ENCODE measurements around the gene BPI.

BPI gene

GRCh38 chr20:38260378-38261053 lies 43.4 kb upstream of the BPI start, which contains the start of gene KIAA1755:
KIAA1755 (minus strand) TSS chr20:38260735; CDS start chr20:38260500, 235 bp downstream.
- Histone ChIP-seq H3K9me3 (ENCODE audit: low read length) (no peaks in the 10 kb centered on the region), H3K4me3 (ENCODE audit: low read depth, low read length, poor library complexity, severe bottlenecking) (no peak within 1 kb of the TSS), H3K9me2 (ENCODE audit: low read depth, low read length) (no peaks in the 10 kb centered on the region), H4K20me1 (ENCODE audit: insufficient read depth, low read length) (no peaks in the 10 kb centered on the region), H3K4me2 (ENCODE audit: low read length) (no peak within 1 kb of the TSS), H3K27ac (ENCODE audit: low read depth, low read length, poor library complexity, severe bottlenecking) (no peak within 1 kb of the TSS), H2AFZ (ENCODE audit: low read length) (no peak within 1 kb of the TSS), H3F3A (ENCODE audit: insufficient read depth, low read length) (no peaks in the 10 kb centered on the region), H3K4me1 (ENCODE audit: insufficient read depth, low read length, severe bottlenecking) (no peaks in the 10 kb centered on the region), H3K27me3 (ENCODE audit: insufficient read depth, low read length) (0 out of 2 replicates have a peak, but pooled peaks cover 4% of the 10 kb centered on the region), H3K9ac (ENCODE audit: low read length) (no peak within 1 kb of the TSS), H3K79me2 (ENCODE audit: insufficient read depth, low read length) (no peaks in the 10 kb centered on the region), H3K36me3 (ENCODE audit: insufficient read depth, low read length) (no peaks in the 10 kb centered on the region)
- TF ChIP-seq CTCF (IDR thresholded peaks at IDR 0.05; ENCODE audit: low read length) (no peak), EZH2 (IDR thresholded peaks at IDR 0.05; ENCODE audit: borderline replicate concordance, low read length) (no peak)

GRCh38 chr20:38261054-38261390 lies 42.9 kb upstream of the BPI start:
- H3K4me3 ChIP-seq (ENCODE audit: low read depth, low read length, poor library complexity, severe bottlenecking): no peak overlapping the region
- H4K20me1 ChIP-seq (ENCODE audit: insufficient read depth, low read length): no peaks in the 10 kb centered on the region
- no peaks in the 10 kb centered on the region for H3K79me2 ChIP-seq (ENCODE audit: insufficient read depth, low read length)
- no peaks in the 10 kb centered on the region for H3K9me3 ChIP-seq (ENCODE audit: low read length)
- no peaks in the 10 kb centered on the region for H3K36me3 ChIP-seq (ENCODE audit: insufficient read depth, low read length)
- 0 out of 2 replicates have a peak, but pooled peaks cover 4% of the 10 kb centered on the region for H3K27me3 ChIP-seq (ENCODE audit: insufficient read depth, low read length)
- H3K27ac ChIP-seq (ENCODE audit: low read depth, low read length, poor library complexity, severe bottlenecking): no peak overlapping the region
- no peaks in the 10 kb centered on the region for H3K4me1 ChIP-seq (ENCODE audit: insufficient read depth, low read length, severe bottlenecking)
- no peak overlapping the region for H3K4me2 ChIP-seq (ENCODE audit: low read length)
- TF ChIP-seq EZH2 (IDR thresholded peaks at IDR 0.05; ENCODE audit: borderline replicate concordance, low read length) (no peak), CTCF (IDR thresholded peaks at IDR 0.05; ENCODE audit: low read length) (no peak)
- H3K9ac ChIP-seq (ENCODE audit: low read length): no peak overlapping the region
- H3K9me2 ChIP-seq (ENCODE audit: low read depth, low read length): no peaks in the 10 kb centered on the region
- no peak overlapping the region for H2AFZ ChIP-seq (ENCODE audit: low read length)
- no peaks in the 10 kb centered on the region for H3F3A ChIP-seq (ENCODE audit: insufficient read depth, low read length)

- no peak overlapping the region for H2AFZ ChIP-seq (ENCODE audit: low read length)
- H3K9me3 ChIP-seq (ENCODE audit: low read length): no peaks in the 10 kb centered on the region
- no peaks in the 10 kb centered on the region for H3K79me2 ChIP-seq (ENCODE audit: insufficient read depth, low read length)
- H3K4me1 ChIP-seq (ENCODE audit: insufficient read depth, low read length, severe bottlenecking): no peaks in the 10 kb centered on the region
- TF ChIP-seq EZH2 (IDR thresholded peaks at IDR 0.05; ENCODE audit: borderline replicate concordance, low read length) (no peak), CTCF (IDR thresholded peaks at IDR 0.05; ENCODE audit: low read length) (no peak)
- H3K4me2 ChIP-seq (ENCODE audit: low read length): no peak overlapping the region
- no peak overlapping the region for H3K4me3 ChIP-seq (ENCODE audit: low read depth, low read length, poor library complexity, severe bottlenecking)
- 0 out of 2 replicates have a peak, but pooled peaks cover 4% of the 10 kb centered on the region for H3K27me3 ChIP-seq (ENCODE audit: insufficient read depth, low read length)
- no peaks in the 10 kb centered on the region for H3K36me3 ChIP-seq (ENCODE audit: insufficient read depth, low read length)
- no peak overlapping the region for H3K27ac ChIP-seq (ENCODE audit: low read depth, low read length, poor library complexity, severe bottlenecking)
- H3F3A ChIP-seq (ENCODE audit: insufficient read depth, low read length): no peaks in the 10 kb centered on the region
- H3K9ac ChIP-seq (ENCODE audit: low read length): no peak overlapping the region
- no peaks in the 10 kb centered on the region for H3K9me2 ChIP-seq (ENCODE audit: low read depth, low read length)
- H4K20me1 ChIP-seq (ENCODE audit: insufficient read depth, low read length): no peaks in the 10 kb centered on the region
Measured at GRCh38 chr20:38262931-38263330, 41.0 kb upstream of the BPI start.
